ENCODE measurements around the gene CXCL13.
"Not testable (repeated sequence)": the region's sequence is repeated elsewhere in the genome, so short reads cannot be mapped to it uniquely, and the experiment has no call there.

Gene CXCL13

GRCh38 chr4:77660318-77660717, 54.7 kb downstream of the CXCL13 start:
- not testable (repeated sequence) for H3K9me3 Mint-ChIP-seq; DNase-seq; H3K27ac Mint-ChIP-seq; H3K4me1 Mint-ChIP-seq; H3K4me3 Mint-ChIP-seq; ATAC-seq (replicated peaks); H3K36me3 Mint-ChIP-seq
- peaks cover 8 to 22% of the 10 kb centered on the region in 2 donors for H3K27me3 Mint-ChIP-seq

All from stimulated activated naive B cell treated with anti-CD40 and anti-IgM and Interleukin-4, amounts not matched to agents 10 μg/mL and 1 μg/mL and 100 μg/mL, for 72 hours (primary cell).